ENCODE data around the gene ATIC. TPM values are rescaled to one million over a fixed set of nuclear protein-coding genes. Genes with fewer than 3 reads are reported as not detected.

The ATIC gene
- total RNA-seq, 1 experiment from 2014 or later: 285 TPM

DNA sequence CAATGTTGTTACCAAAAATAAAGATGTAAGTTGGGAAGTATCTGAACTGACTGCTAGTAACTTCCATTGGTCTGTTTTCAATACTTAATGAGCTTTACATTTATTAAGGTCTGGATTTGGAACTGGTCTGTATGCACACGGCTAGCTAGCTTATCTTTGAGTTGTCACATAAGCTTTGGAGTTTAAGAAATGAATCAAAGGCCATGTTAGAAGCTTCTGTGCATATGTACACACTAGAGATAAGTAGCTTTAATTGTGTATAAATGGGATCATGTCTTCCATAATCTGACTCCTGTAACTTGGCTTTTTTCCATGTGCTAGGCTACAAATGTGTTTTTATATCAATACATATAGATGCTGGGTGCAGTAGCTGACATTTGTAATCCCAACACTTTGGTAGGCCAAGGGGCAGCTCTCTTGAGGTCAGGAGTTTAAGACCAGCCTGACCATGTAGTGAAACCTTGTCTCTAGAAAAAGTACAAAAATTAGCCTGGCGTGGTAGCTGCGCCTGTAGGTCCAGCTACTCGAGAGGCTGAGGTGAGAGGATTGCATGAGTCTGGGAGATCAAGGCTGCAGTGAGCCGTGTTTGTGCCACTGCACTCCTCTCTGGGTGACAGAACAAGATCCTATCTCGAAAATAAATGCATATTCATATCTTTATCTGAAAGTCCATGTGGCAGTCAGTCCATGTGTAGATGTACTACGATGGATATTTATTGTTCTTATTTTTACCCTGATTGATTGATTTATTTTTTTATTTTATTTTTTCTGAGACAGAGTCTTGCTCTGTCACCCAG is 27.2 kb downstream of the ATIC start:
- Mint-ChIP-seq H3K27ac (no peak overlapping the region), H3K9me3 (no peaks in the 10 kb centered on the region), H3K36me3 (peaks cover 89% of the 10 kb centered on the region), H3K27me3 (ENCODE audit: low read depth) (no peaks in the 10 kb centered on the region), H3K4me1 (no peaks in the 10 kb centered on the region), H3K4me3 (no peak overlapping the region)
- ATAC-seq: no peak
- DNase-seq (ENCODE audit: low spot score): no peak
- POLR2A ChIA-PET: no interaction called here
- CTCF ChIA-PET: no interaction called here
- no peak for TF ChIP-seq NFATC4 (CRISPR knock-in tag; IDR thresholded peaks at IDR 0.05)
- TF ChIP-seq, protein P1, sequence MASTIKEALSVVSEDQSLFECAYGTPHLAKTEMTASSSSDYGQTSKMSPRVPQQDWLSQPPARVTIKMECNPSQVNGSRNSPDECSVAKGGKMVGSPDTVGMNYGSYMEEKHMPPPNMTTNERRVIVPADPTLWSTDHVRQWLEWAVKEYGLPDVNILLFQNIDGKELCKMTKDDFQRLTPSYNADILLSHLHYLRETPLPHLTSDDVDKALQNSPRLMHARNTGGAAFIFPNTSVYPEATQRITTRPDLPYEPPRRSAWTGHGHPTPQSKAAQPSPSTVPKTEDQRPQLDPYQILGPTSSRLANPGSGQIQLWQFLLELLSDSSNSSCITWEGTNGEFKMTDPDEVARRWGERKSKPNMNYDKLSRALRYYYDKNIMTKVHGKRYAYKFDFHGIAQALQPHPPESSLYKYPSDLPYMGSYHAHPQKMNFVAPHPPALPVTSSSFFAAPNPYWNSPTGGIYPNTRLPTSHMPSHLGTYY (CRISPR knock-in tag; IDR thresholded peaks at IDR 0.05): no peak
- no peak for TF ChIP-seq ETV6 (CRISPR knock-in tag; IDR thresholded peaks at IDR 0.05)
- no peak for TF ChIP-seq FOXP1 (CRISPR knock-in tag; IDR thresholded peaks at IDR 0.05; ENCODE audit: borderline replicate concordance)
- no peak for TF ChIP-seq NR2C2 (CRISPR knock-in tag; IDR thresholded peaks at IDR 0.05)
- no peak for TF ChIP-seq ZNF138 (CRISPR knock-in tag; conservative IDR thresholded peaks at IDR 0.05)
- TF ChIP-seq, protein P2, sequence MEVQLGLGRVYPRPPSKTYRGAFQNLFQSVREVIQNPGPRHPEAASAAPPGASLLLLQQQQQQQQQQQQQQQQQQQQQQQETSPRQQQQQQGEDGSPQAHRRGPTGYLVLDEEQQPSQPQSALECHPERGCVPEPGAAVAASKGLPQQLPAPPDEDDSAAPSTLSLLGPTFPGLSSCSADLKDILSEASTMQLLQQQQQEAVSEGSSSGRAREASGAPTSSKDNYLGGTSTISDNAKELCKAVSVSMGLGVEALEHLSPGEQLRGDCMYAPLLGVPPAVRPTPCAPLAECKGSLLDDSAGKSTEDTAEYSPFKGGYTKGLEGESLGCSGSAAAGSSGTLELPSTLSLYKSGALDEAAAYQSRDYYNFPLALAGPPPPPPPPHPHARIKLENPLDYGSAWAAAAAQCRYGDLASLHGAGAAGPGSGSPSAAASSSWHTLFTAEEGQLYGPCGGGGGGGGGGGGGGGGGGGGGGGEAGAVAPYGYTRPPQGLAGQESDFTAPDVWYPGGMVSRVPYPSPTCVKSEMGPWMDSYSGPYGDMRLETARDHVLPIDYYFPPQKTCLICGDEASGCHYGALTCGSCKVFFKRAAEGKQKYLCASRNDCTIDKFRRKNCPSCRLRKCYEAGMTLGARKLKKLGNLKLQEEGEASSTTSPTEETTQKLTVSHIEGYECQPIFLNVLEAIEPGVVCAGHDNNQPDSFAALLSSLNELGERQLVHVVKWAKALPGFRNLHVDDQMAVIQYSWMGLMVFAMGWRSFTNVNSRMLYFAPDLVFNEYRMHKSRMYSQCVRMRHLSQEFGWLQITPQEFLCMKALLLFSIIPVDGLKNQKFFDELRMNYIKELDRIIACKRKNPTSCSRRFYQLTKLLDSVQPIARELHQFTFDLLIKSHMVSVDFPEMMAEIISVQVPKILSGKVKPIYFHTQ (CRISPR knock-in tag; IDR thresholded peaks at IDR 0.05): no peak
- TF ChIP-seq, protein P3, sequence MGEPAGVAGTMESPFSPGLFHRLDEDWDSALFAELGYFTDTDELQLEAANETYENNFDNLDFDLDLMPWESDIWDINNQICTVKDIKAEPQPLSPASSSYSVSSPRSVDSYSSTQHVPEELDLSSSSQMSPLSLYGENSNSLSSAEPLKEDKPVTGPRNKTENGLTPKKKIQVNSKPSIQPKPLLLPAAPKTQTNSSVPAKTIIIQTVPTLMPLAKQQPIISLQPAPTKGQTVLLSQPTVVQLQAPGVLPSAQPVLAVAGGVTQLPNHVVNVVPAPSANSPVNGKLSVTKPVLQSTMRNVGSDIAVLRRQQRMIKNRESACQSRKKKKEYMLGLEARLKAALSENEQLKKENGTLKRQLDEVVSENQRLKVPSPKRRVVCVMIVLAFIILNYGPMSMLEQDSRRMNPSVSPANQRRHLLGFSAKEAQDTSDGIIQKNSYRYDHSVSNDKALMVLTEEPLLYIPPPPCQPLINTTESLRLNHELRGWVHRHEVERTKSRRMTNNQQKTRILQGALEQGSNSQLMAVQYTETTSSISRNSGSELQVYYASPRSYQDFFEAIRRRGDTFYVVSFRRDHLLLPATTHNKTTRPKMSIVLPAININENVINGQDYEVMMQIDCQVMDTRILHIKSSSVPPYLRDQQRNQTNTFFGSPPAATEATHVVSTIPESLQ (CRISPR knock-in tag; IDR thresholded peaks at IDR 0.05): no peak
- no peak for TF ChIP-seq TCF7 (CRISPR knock-in tag; IDR thresholded peaks at IDR 0.05; ENCODE audit: low read depth)
- TF ChIP-seq, protein P4, sequence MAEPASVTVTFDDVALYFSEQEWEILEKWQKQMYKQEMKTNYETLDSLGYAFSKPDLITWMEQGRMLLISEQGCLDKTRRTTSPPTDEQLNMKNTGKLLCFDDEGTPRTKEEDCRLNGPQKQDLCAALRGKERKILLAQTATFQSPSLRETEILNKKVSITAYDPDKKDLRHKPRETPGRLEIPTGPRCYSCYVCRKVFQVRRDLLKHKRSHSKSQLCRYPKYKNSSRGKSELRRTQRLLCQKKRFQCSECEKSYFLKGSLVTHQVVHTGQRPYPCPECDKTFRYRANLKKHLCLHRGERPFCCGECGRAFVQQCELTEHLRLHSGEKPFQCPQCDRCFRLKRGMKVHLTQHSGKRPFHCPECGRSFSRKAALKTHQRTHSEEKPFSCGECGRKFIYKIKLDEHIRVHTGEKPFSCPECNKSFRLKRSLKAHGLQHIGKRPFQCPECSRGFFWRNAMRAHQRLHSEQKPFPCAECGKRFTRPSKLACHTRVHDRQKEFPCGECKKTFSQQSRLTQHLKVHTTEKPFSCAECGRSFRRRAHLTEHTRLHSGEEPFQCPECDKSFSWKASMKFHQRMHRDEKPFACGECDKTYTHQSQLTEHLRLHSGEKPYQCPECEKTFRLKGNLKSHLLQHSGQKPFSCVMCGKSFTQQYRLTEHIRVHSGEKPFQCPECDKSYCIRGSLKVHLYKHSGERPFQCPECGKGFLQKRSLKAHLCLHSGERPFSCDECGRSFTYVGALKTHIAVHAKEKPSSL (CRISPR knock-in tag; conservative IDR thresholded peaks at IDR 0.05): no peak
- no peak for TF ChIP-seq ZNF121 (CRISPR knock-in tag; IDR thresholded peaks at IDR 0.05)
- TF ChIP-seq, protein P5, sequence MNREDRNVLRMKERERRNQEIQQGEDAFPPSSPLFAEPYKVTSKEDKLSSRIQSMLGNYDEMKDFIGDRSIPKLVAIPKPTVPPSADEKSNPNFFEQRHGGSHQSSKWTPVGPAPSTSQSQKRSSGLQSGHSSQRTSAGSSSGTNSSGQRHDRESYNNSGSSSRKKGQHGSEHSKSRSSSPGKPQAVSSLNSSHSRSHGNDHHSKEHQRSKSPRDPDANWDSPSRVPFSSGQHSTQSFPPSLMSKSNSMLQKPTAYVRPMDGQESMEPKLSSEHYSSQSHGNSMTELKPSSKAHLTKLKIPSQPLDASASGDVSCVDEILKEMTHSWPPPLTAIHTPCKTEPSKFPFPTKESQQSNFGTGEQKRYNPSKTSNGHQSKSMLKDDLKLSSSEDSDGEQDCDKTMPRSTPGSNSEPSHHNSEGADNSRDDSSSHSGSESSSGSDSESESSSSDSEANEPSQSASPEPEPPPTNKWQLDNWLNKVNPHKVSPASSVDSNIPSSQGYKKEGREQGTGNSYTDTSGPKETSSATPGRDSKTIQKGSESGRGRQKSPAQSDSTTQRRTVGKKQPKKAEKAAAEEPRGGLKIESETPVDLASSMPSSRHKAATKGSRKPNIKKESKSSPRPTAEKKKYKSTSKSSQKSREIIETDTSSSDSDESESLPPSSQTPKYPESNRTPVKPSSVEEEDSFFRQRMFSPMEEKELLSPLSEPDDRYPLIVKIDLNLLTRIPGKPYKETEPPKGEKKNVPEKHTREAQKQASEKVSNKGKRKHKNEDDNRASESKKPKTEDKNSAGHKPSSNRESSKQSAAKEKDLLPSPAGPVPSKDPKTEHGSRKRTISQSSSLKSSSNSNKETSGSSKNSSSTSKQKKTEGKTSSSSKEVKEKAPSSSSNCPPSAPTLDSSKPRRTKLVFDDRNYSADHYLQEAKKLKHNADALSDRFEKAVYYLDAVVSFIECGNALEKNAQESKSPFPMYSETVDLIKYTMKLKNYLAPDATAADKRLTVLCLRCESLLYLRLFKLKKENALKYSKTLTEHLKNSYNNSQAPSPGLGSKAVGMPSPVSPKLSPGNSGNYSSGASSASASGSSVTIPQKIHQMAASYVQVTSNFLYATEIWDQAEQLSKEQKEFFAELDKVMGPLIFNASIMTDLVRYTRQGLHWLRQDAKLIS (CRISPR knock-in tag; IDR thresholded peaks at IDR 0.05; ENCODE audit: borderline replicate concordance): no peak
- no peak for TF ChIP-seq ZNF219 (CRISPR knock-in tag; IDR thresholded peaks at IDR 0.05; ENCODE audit: borderline replicate concordance)
- TF ChIP-seq, protein P6, sequence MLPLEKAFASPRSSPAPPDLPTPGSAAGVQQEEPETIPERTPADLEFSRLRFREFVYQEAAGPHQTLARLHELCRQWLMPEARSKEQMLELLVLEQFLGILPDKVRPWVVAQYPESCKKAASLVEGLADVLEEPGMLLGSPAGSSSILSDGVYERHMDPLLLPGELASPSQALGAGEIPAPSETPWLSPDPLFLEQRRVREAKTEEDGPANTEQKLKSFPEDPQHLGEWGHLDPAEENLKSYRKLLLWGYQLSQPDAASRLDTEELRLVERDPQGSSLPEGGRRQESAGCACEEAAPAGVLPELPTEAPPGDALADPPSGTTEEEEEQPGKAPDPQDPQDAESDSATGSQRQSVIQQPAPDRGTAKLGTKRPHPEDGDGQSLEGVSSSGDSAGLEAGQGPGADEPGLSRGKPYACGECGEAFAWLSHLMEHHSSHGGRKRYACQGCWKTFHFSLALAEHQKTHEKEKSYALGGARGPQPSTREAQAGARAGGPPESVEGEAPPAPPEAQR (CRISPR knock-in tag; IDR thresholded peaks at IDR 0.05): no peak
- no peak for TF ChIP-seq ESRRA (CRISPR knock-in tag; IDR thresholded peaks at IDR 0.05; ENCODE audit: borderline replicate concordance)
